NCI-H2196 treated with DMSO at 0.1 percent for 48 hours (cell line): ENCODE results near the gene RLF.

Experiments used
- DNase-seq: peaks from one replicate; lab custom pipeline; 2025; ENCODE audit not compliant: unreplicated experiment; lab: John Stamatoyannopoulos, UW

Gene RLF

GRCh38 chr1:40270152-40270834 lies 109.1 kb downstream of the RLF start:
- no peak for DNase-seq

GRCh38 chr1:40272653-40273213 lies 111.5 kb downstream of the RLF start:
- DNase-seq = no peak

GRCh38 chr1:40273547-40274166 lies 112.5 kb downstream of the RLF start:
- DNase-seq = no peak

- DNase-seq = no peak
Measured at GRCh38 chr1:40274331-40274730, 113.1 kb downstream of the RLF start.

- no peak for DNase-seq
Measured at GRCh38 chr1:40276122-40276521, 114.9 kb downstream of the RLF start.

GRCh38 chr1:40281853-40282252 lies 120.7 kb downstream of the RLF start:
- peak; percentile 26 for DNase-seq
